HAP-1 (cell line): ENCODE measurements around the gene BAZ1B.
"Not testable (repeated sequence)": the region's sequence is repeated elsewhere in the genome, so short reads cannot be mapped to it uniquely, and the experiment has no call there.

Experiments used
- DNase-seq, 2 experiments: peaks; one replicate each; pipeline ENCODE4 v3.0.0-alpha.2; 2016 to 2020; ENCODE audit warnings: low spot score in 2 of 2
- H3K27me3 ChIP-seq: fragments of 250-450 bp; sonication (Bioruptor Pico); 2 replicates; pipeline ENCODE4 v1.5.1; 2020; ENCODE audit warnings: low read depth, mild to moderate bottlenecking, moderate library complexity
- H3K36me3 ChIP-seq: fragments of 250-450 bp; sonication (Bioruptor Pico); replicated peaks from 2 replicates; pipeline ENCODE4 v1.5.1; 2020; ENCODE audit warnings: mild to moderate bottlenecking
- H3K4me1 ChIP-seq: fragments of 250-450 bp; sonication (Bioruptor Pico); 2 replicates; pipeline ENCODE4 v1.5.1; 2020; ENCODE audit warnings: mild to moderate bottlenecking
- H3K4me3 ChIP-seq: fragments of 250-450 bp; sonication (Bioruptor Pico); 2 replicates; pipeline ENCODE4 v1.5.1; 2020; ENCODE audit warnings: mild to moderate bottlenecking, moderate library complexity
- H3K9me3 ChIP-seq: fragments of 250-450 bp; sonication (Bioruptor Pico); 2 replicates; pipeline ENCODE4 v1.5.1; 2020; ENCODE audit warnings: mild to moderate bottlenecking, moderate library complexity
- in situ Hi-C: fragments of 300-500 bp; cut with MboI; formaldehyde crosslinking; loops from 3 replicates; pipeline ENCODE4 v1.14.3; 2020; ENCODE audit warnings: low sequenced_read_pairs, inconsistent platforms, mixed read lengths

The BAZ1B gene

DNA sequence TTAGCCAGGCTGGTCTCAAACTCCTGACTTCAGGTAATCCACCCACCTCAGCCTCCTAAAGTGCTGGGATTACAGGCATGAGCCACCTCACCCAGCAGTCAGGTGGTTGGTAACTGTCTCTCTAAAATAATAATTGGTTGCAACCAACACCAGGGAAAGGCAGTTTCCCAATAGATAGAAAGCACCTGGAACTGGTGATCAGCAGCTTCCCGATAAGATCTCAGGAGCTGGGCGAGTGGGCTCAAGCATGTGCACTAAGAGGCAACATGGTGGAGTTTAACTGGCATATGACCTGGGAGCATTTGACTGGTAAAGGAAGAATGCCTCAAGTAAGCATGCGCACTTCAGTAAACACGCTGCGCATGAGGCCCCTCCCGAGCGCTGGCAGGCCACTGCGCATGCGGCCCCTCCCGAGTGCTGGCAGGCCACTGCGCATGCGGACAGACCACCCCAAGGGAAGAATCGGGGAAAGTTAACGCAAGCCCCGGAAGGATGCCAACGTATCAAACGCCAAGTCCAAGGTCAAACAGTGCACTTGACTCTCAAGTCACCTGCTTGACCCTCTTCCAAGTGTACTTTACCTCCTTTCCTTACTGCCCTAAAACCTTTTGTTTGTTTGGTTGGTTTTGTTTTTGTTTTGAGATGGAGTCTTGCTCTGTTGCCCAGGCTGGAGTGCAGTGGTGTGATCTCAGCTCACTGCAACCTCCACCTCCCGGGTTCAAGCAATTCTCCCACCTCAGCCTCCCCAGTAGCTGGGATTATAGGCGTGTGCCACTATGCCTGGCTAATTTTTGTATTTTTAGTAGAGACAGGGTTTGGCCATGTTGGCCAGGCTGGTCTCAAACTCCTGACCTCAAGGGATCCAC is 122.7 kb downstream of the BAZ1B start:
- H3K36me3 ChIP-seq, H3K4me1 ChIP-seq, H3K9me3 ChIP-seq, DNase-seq, H3K27me3 ChIP-seq, H3K4me3 ChIP-seq, in situ Hi-C loops: not testable (repeated sequence)

DNA sequence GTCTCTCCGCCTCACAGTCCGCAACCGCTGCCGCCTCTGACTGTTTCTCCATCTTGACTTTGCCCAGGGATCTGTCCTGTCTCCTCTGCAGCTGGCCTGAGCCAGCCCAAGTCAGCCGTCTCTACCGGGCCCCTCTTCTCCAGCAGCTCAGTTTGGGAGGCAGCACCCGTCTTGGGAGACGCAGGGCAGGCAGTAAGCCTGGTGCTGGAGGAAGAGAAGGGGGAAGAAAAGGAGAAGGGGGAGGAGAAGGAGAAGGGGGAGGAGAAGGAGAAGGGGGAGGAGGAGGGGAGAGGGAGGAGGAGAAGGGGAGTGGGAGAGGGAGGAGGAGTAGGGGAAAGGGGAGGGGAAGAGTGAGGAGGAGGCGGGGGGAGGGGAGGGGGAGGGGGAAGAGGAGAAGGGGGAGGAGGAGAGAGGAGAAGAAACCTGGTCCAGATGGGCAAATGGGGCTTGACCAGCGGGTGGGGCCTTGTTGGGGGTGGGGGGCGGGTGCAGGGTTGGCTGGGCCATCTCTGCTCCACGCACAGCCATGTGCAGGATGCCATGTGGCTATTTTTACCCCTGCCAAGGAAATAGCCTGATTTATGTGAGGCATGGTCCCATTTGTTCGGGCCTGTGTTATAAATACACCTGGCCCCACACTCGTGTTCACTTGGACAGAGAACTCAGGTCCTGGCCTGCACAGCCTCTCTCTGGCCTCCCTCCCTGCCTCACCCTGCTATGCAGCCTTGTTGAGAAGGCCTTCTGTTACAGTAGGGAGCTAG is 124.4 kb downstream of the BAZ1B start:
- no peak overlapping the region for H3K4me3 ChIP-seq
- in situ Hi-C loops = no loop called here
- no peak for DNase-seq
- no peaks in the 10 kb centered on the region for H3K9me3 ChIP-seq
- no peaks in the 10 kb centered on the region for H3K27me3 ChIP-seq
- H3K4me1 ChIP-seq = no peaks in the 10 kb centered on the region
- H3K36me3 ChIP-seq = no peaks in the 10 kb centered on the region

DNA sequence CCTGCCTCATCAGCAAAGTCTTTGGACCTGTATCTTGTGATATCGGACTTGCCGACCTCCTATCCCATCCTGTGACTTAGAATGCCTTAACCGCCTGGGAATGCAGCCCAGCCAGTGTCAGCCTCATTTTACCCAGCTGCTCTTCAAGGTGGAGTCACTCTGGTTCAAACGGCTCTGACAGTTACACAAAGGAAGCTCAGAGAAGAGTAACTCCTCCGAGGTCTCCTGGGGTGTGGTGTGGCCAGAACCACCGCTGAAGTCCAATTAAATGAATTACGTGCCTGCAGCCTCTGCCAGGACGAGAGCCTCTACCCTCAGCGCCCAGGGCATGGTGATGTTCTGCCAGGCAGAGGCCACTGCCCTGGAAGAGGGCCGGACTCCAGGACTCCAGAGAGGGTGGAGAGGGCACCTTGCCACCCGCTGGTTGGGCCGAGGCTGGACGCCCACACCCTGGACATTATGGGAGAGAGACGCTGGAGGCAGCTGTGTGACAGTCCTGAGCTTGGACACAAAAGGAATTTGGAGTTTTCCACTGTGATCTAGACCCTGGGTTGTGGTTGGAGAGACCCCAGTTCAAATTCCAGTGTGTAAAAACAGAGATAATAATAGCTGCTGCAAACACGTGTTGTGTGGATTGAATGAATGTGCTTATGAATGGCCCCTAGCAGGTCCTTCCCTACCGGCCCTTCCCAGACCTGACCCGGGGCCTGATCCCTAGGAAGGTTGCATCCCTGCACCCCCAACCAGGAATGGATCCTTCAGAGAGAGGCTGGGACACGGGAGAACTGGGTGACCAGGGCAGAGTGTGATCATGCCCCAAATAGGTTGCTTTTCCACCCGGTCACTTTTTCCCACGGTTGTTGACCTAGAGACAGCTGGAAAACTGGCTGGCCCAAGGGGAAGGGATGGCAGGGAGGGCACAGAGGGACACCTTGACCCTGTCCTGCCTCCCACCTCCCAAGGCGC is 126.3 kb downstream of the BAZ1B start:
- no peak for DNase-seq
- Histone ChIP-seq H3K36me3 (no peaks in the 10 kb centered on the region), H3K27me3 (no peaks in the 10 kb centered on the region), H3K9me3 (0 out of 2 replicates have a peak, but pooled peaks cover 2% of the 10 kb centered on the region), H3K4me1 (no peaks in the 10 kb centered on the region), H3K4me3 (no peak overlapping the region)
- in situ Hi-C loops = no loop called here

DNA sequence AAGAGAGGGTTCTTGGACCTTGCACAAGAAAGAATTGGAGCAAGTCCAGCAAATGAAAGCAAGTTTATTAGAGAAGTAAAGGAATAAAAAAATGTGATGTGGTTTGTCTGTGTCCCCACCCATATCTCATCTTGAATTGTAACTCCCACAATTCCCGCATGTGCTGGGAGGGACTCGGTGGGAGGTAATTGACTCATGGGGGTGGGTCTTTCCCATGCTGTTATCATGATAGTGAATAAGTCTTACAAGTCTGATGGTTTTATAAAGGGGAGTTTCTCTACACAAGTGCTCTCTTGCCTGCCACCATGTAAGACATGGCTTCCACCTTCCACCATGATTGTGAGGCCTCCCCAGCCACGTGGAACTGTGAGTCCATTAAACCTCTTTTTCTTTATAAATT is 127.7 kb downstream of the BAZ1B start:
- in situ Hi-C loops = no loop called here

DNA sequence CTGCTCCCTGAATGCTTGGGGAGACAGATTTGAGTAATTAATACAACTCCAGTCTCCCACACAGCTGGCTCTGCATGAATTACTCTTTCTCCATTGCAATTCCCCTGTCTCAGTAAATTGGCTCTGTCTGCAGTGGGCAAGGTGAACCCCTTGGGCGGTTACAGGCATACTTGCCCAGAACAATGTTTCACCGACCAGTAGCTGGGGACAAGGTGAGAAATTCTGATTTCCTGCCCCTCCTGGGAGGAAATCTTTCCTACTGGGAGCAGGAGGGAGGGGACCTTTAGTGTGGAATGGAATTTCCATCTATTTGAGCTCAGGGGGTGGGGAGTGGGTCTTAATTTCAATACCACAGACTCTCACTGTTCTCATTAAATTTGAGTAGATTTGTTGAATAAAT is 130.7 kb downstream of the BAZ1B start:
- Histone ChIP-seq H3K4me3 (no peak overlapping the region), H3K27me3 (no peaks in the 10 kb centered on the region), H3K4me1 (no peaks in the 10 kb centered on the region), H3K36me3 (no peaks in the 10 kb centered on the region), H3K9me3 (peaks cover 11% of the 10 kb centered on the region; the same call in 1 of the 2 replicates)
- DNase-seq = no peak
- in situ Hi-C loops = no loop called here

More for the DNA sequence above, 127.7 kb downstream of the BAZ1B start:
- no peak overlapping the region for H3K4me3 ChIP-seq
- 0 out of 2 replicates have a peak, but pooled peaks cover 2% of the 10 kb centered on the region for H3K9me3 ChIP-seq
- H3K4me1 ChIP-seq = no peaks in the 10 kb centered on the region
- no peaks in the 10 kb centered on the region for H3K36me3 ChIP-seq
- DNase-seq = no peak
- no peaks in the 10 kb centered on the region for H3K27me3 ChIP-seq
